ENCODE results near the gene SPATA20. TPM values are rescaled to one million over a fixed set of nuclear protein-coding genes. Genes with fewer than 3 reads are reported as not detected.

The SPATA20 gene
- total RNA-seq, 1 donor from 2014 or later, result 84.1 TPM

- no peaks in the 10 kb centered on the region for H3K9me3 Mint-ChIP-seq (ENCODE audit: low read depth)
- H3K27me3 Mint-ChIP-seq, result peaks cover 38% of the 10 kb centered on the region
- no peak overlapping the region for H3K27ac Mint-ChIP-seq
- H3K4me1 Mint-ChIP-seq (ENCODE audit: low read depth), result peaks cover 23% of the 10 kb centered on the region
- no peaks in the 10 kb centered on the region for H3K36me3 Mint-ChIP-seq (ENCODE audit: insufficient read depth)
- H3K4me3 Mint-ChIP-seq (ENCODE audit: low read depth), result no peak overlapping the region
- no peak for DNase-seq (ENCODE audit: low spot score, unreplicated experiment)
- TF ChIP-seq CTCF (IDR thresholded peaks at IDR 0.05; ENCODE audit: unreplicated experiment), result no peak
Observed at GRCh38 chr17:50570032-50570431, 23.1 kb downstream of the SPATA20 start.

- H3K9me3 Mint-ChIP-seq (ENCODE audit: low read depth), result no peaks in the 10 kb centered on the region
- no peak overlapping the region for H3K4me3 Mint-ChIP-seq (ENCODE audit: low read depth)
- DNase-seq (ENCODE audit: low spot score, unreplicated experiment), result no peak
- H3K27ac Mint-ChIP-seq, result no peak overlapping the region
- H3K36me3 Mint-ChIP-seq (ENCODE audit: insufficient read depth), result no peaks in the 10 kb centered on the region
- peaks cover 23% of the 10 kb centered on the region for H3K4me1 Mint-ChIP-seq (ENCODE audit: low read depth)
- no peak for TF ChIP-seq CTCF (IDR thresholded peaks at IDR 0.05; ENCODE audit: unreplicated experiment)
- H3K27me3 Mint-ChIP-seq, result peaks cover 34% of the 10 kb centered on the region
Observed at GRCh38 chr17:50570528-50570927, 23.6 kb downstream of the SPATA20 start.

GRCh38 chr17:50571681-50572080 lies 24.7 kb downstream of the SPATA20 start:
- Mint-ChIP-seq H3K9me3 (ENCODE audit: low read depth) (no peaks in the 10 kb centered on the region), H3K27me3 (peaks cover 23% of the 10 kb centered on the region), H3K27ac (no peak overlapping the region), H3K36me3 (ENCODE audit: insufficient read depth) (no peaks in the 10 kb centered on the region), H3K4me1 (ENCODE audit: low read depth) (peaks cover 18% of the 10 kb centered on the region), H3K4me3 (ENCODE audit: low read depth) (no peak overlapping the region)
- no peak for TF ChIP-seq CTCF (IDR thresholded peaks at IDR 0.05; ENCODE audit: unreplicated experiment)
- DNase-seq (ENCODE audit: low spot score, unreplicated experiment), result no peak

GRCh38 chr17:50572541-50572940 lies 25.6 kb downstream of the SPATA20 start:
- DNase-seq (ENCODE audit: low spot score, unreplicated experiment), result no peak
- Mint-ChIP-seq H3K27ac (no peak overlapping the region), H3K9me3 (ENCODE audit: low read depth) (no peaks in the 10 kb centered on the region), H3K27me3 (peaks cover 19% of the 10 kb centered on the region), H3K36me3 (ENCODE audit: insufficient read depth) (no peaks in the 10 kb centered on the region), H3K4me1 (ENCODE audit: low read depth) (peaks cover 13% of the 10 kb centered on the region), H3K4me3 (ENCODE audit: low read depth) (no peak overlapping the region)
- no peak for TF ChIP-seq CTCF (IDR thresholded peaks at IDR 0.05; ENCODE audit: unreplicated experiment)

- Mint-ChIP-seq H3K4me1 (ENCODE audit: low read depth) (peaks cover 17% of the 10 kb centered on the region), H3K36me3 (ENCODE audit: insufficient read depth) (no peaks in the 10 kb centered on the region), H3K4me3 (ENCODE audit: low read depth) (no peak overlapping the region), H3K27ac (no peak overlapping the region), H3K9me3 (ENCODE audit: low read depth) (no peaks in the 10 kb centered on the region), H3K27me3 (peaks cover 17% of the 10 kb centered on the region)
- DNase-seq (ENCODE audit: low spot score, unreplicated experiment), result no peak
- TF ChIP-seq CTCF (IDR thresholded peaks at IDR 0.05; ENCODE audit: unreplicated experiment), result no peak
Observed at GRCh38 chr17:50573866-50574611, 27.1 kb downstream of the SPATA20 start.
